Loucy (cell line): ENCODE results near the gene XPNPEP3.

Source experiments
- H2AFZ ChIP-seq: fragments of 200-600 bp; sonication (generic); 2 replicates; pipeline ENCODE4 v1.6.0; 2016; ENCODE audit warnings: antibody characterized with exemption, mild to moderate bottlenecking, low read length, moderate library complexity
- H3F3A ChIP-seq: fragments of 200-600 bp; 2 replicates; pipeline ENCODE4 v1.6.0; 2016; ENCODE audit warnings: antibody characterized with exemption, low read depth, mild to moderate bottlenecking
- H3K27me3 ChIP-seq: fragments of 200-600 bp; sonication (generic); 2 replicates; pipeline ENCODE4 v1.6.1; 2014; ENCODE audit warnings: low read length, mild to moderate bottlenecking; ENCODE audit not compliant: insufficient read depth, poor library complexity, severe bottlenecking
- H3K36me3 ChIP-seq: fragments of 200-600 bp; sonication (generic); 2 replicates; pipeline ENCODE4 v1.6.1; 2016; ENCODE audit warnings: low read length; ENCODE audit not compliant: insufficient read depth
- H3K4me1 ChIP-seq: fragments of 200-600 bp; sonication (generic); 2 replicates; pipeline ENCODE4 v1.5.1; 2014; ENCODE audit warnings: low read length, mild to moderate bottlenecking; ENCODE audit not compliant: insufficient read depth, poor library complexity, severe bottlenecking
- H3K4me2 ChIP-seq: fragments of 200-600 bp; sonication (generic); 2 replicates; pipeline ENCODE4 v1.6.0; 2014; ENCODE audit warnings: antibody characterized with exemption, low read length, low read depth, mild to moderate bottlenecking; ENCODE audit not compliant: poor library complexity, severe bottlenecking
- H3K4me3 ChIP-seq: fragments of 200-600 bp; sonication (generic); 2 replicates; pipeline ENCODE4 v1.5.1; 2014; ENCODE audit warnings: low read length, mild to moderate bottlenecking, mixed read lengths; ENCODE audit not compliant: poor library complexity, severe bottlenecking
- H3K79me2 ChIP-seq: fragments of 200-600 bp; sonication (generic); 2 replicates; pipeline ENCODE4 v1.6.1; 2014; ENCODE audit warnings: low read length; ENCODE audit not compliant: insufficient read depth
- H3K9ac ChIP-seq: fragments of 200-600 bp; sonication (generic); 2 replicates; pipeline ENCODE4 v1.6.0; 2014; ENCODE audit warnings: mild to moderate bottlenecking, low read depth, low read length, moderate library complexity; ENCODE audit not compliant: poor library complexity, severe bottlenecking
- H3K9me2 ChIP-seq: fragments of 200-600 bp; sonication (generic); replicated peaks from 2 replicates; pipeline ENCODE4 v1.6.1; 2016; ENCODE audit warnings: low read depth, low read length, mixed read lengths
- H3K9me3 ChIP-seq: fragments of 200-600 bp; sonication (generic); 2 replicates; pipeline ENCODE4 v1.6.1; 2014; ENCODE audit warnings: mild to moderate bottlenecking, antibody characterized with exemption, low read length, low read depth; ENCODE audit not compliant: insufficient read depth
- H4K20me1 ChIP-seq: fragments of 200-600 bp; sonication (generic); 2 replicates; pipeline ENCODE4 v1.6.0; 2014; ENCODE audit warnings: antibody characterized with exemption, low read length, mild to moderate bottlenecking; ENCODE audit not compliant: insufficient read depth, poor library complexity, severe bottlenecking
- EZH2phosphoT487 ChIP-seq: fragments of 200-600 bp; IDR thresholded peaks from 2 replicates; pipeline ENCODE4 v1.6.1; 2018; ENCODE audit warnings: antibody characterized with exemption, mild to moderate bottlenecking, moderate library complexity, borderline replicate concordance
- TF ChIP-seq, protein P1 (sequence below): fragments of 200-600 bp; sonication (generic); conservative IDR thresholded peaks from 2 replicates; pipeline ENCODE4 v1.5.1; 2014; ENCODE audit warnings: mild to moderate bottlenecking, antibody characterized with exemption, low read length

The XPNPEP3 gene

DNA sequence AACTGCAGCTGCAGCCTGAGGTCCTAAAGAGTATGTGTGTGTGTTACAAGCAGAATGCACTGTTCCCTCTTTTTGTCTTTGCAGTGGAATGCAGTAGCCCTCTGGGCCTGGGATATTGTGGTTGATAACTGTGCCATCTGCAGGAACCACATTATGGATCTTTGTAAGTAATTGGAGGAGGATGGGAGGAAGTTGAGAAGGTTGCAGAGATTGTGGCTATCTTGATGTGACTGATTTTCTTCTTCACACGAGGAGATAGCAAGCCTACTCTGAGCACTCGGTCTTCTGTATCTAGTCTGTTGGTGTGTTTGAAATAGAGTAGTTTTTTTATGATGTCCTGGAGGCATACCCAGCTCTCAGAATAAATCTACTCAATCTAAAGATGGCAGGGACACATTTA lies 96.5 kb downstream of the XPNPEP3 start:
- no peaks in the 10 kb centered on the region for H3K9me3 ChIP-seq
- no peaks in the 10 kb centered on the region for H3K27me3 ChIP-seq
- no peaks in the 10 kb centered on the region for H3K36me3 ChIP-seq
- no peaks in the 10 kb centered on the region for H3F3A ChIP-seq
- H2AFZ ChIP-seq: no peak overlapping the region
- H3K4me2 ChIP-seq: peak overlapping the region; percentile 79
- H4K20me1 ChIP-seq: peaks cover 32% of the 10 kb centered on the region
- H3K79me2 ChIP-seq: peaks cover 56% of the 10 kb centered on the region
- peaks cover 19% of the 10 kb centered on the region for H3K4me1 ChIP-seq
- no peaks in the 10 kb centered on the region for H3K9me2 ChIP-seq
- no peak for TF ChIP-seq EZH2phosphoT487
- TF ChIP-seq, protein P1, sequence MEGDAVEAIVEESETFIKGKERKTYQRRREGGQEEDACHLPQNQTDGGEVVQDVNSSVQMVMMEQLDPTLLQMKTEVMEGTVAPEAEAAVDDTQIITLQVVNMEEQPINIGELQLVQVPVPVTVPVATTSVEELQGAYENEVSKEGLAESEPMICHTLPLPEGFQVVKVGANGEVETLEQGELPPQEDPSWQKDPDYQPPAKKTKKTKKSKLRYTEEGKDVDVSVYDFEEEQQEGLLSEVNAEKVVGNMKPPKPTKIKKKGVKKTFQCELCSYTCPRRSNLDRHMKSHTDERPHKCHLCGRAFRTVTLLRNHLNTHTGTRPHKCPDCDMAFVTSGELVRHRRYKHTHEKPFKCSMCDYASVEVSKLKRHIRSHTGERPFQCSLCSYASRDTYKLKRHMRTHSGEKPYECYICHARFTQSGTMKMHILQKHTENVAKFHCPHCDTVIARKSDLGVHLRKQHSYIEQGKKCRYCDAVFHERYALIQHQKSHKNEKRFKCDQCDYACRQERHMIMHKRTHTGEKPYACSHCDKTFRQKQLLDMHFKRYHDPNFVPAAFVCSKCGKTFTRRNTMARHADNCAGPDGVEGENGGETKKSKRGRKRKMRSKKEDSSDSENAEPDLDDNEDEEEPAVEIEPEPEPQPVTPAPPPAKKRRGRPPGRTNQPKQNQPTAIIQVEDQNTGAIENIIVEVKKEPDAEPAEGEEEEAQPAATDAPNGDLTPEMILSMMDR: no peak
- H3K4me3 ChIP-seq: peak overlapping the region; percentile 96
- peak overlapping the region; percentile 91 for H3K9ac ChIP-seq

DNA sequence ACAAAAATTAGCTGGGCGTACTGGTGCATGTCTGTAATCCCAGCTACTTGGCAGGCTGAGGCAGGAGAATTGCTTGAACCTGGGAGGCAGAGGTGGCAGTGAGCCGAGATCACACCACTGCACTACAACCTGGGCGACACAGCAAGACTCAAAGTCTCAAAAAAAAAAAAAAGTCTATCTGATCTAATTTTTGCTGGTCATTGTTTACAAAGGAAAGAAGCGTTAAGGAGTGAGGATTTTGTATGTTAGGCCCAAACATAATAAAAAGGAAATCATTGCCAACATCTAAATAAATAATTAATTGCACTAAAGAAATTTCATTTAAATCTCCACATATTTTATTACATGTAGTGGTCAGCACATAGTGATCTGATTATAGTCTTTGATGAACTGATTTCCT lies 97.2 kb downstream of the XPNPEP3 start:
- Histone ChIP-seq H3K4me1 (peaks cover 19% of the 10 kb centered on the region), H3K9ac (no peak overlapping the region), H3K27me3 (no peaks in the 10 kb centered on the region), H3K79me2 (peaks cover 62% of the 10 kb centered on the region), H2AFZ (no peak overlapping the region), H3K4me3 (no peak overlapping the region), H3K9me2 (no peaks in the 10 kb centered on the region), H3K4me2 (peak overlapping the region; percentile 79), H4K20me1 (peaks cover 32% of the 10 kb centered on the region), H3F3A (no peaks in the 10 kb centered on the region), H3K9me3 (no peaks in the 10 kb centered on the region), H3K36me3 (no peaks in the 10 kb centered on the region)
- TF ChIP-seq, protein P1: no peak
- no peak for TF ChIP-seq EZH2phosphoT487

DNA sequence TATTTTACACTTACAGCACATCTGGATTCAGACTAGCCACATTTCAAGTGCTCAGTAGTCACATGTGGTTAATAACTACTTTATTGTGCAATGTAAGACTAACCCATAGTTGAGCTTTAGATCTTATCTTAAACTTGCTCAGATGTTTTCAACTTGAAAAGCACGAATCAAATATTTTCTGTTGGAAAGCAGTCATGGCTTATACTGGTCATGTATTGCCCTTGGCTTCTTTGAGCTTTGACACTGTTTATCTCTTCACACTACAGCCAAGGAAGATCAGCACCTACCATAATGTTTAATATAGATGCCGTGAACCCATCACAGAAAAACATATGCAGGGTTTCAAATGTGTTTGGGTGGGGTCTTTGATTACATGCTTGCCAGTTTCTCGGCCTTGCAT lies 98.6 kb downstream of the XPNPEP3 start:
- no peaks in the 10 kb centered on the region for H3F3A ChIP-seq
- peaks cover 16% of the 10 kb centered on the region for H3K4me1 ChIP-seq
- no peak overlapping the region for H3K9ac ChIP-seq
- TF ChIP-seq EZH2phosphoT487: no peak
- TF ChIP-seq, protein P1: no peak
- H3K4me3 ChIP-seq: no peak overlapping the region
- H3K9me2 ChIP-seq: no peaks in the 10 kb centered on the region
- no peaks in the 10 kb centered on the region for H3K36me3 ChIP-seq
- peaks cover 32% of the 10 kb centered on the region for H4K20me1 ChIP-seq
- no peaks in the 10 kb centered on the region for H3K27me3 ChIP-seq
- peaks cover 73% of the 10 kb centered on the region for H3K79me2 ChIP-seq
- H2AFZ ChIP-seq: no peak overlapping the region
- no peak overlapping the region for H3K4me2 ChIP-seq
- no peaks in the 10 kb centered on the region for H3K9me3 ChIP-seq
